ENCODE results near the gene RPS3A.
"Not testable (repeated sequence)": the region's sequence is repeated elsewhere in the genome, so short reads cannot be mapped to it uniquely, and the experiment has no call there.

- not testable (repeated sequence) for TF ChIP-seq MYC (CRISPR knock-in tag; IDR thresholded peaks at IDR 0.05; ENCODE audit: borderline replicate concordance); TBX3 (IDR thresholded peaks at IDR 0.05; ENCODE audit: borderline replicate concordance)
These were observed 21.4 kb upstream of the RPS3A start for GRCh38 chr4:151077978-151078377.
